ENCODE results near the gene TARBP1.
"Not testable (repeated sequence)": the region's sequence is repeated elsewhere in the genome, so short reads cannot be mapped to it uniquely, and the experiment has no call there.

The TARBP1 gene

GRCh38 chr1:234478481-234479309 is at the start of gene TARBP1:
Gene TARBP1 (minus strand): TSS chr1:234479179. CDS start chr1:234479103, 76 bp downstream.
- DNase-seq: peak; percentile 55 to 89

GRCh38 chr1:234528074-234528865 is 49.3 kb upstream of the TARBP1 start:
- no peak for DNase-seq

GRCh38 chr1:234527346-234527745 is 48.4 kb upstream of the TARBP1 start:
- DNase-seq: no peak

- no peak for DNase-seq
These were observed 47.9 kb upstream of the TARBP1 start for GRCh38 chr1:234526922-234527321.

- DNase-seq: no peak
These were observed 46.3 kb upstream of the TARBP1 start for GRCh38 chr1:234525099-234525799.

- no peak for DNase-seq
These were observed 42.9 kb upstream of the TARBP1 start for GRCh38 chr1:234521836-234522235.

- no peak for DNase-seq
These were observed 42.2 kb upstream of the TARBP1 start for GRCh38 chr1:234520908-234521817.

GRCh38 chr1:234519506-234519905 is 40.5 kb upstream of the TARBP1 start:
- DNase-seq: no peak

GRCh38 chr1:234518876-234519275 is 39.9 kb upstream of the TARBP1 start:
- DNase-seq: no peak

- not testable (repeated sequence) for DNase-seq
These were observed 39.1 kb upstream of the TARBP1 start for GRCh38 chr1:234518086-234518485.

GRCh38 chr1:234517110-234517802 is 38.3 kb upstream of the TARBP1 start:
- DNase-seq: no peak

GRCh38 chr1:234515821-234516241 is 36.9 kb upstream of the TARBP1 start:
- no peak for DNase-seq

- no peak for DNase-seq
These were observed 36.4 kb upstream of the TARBP1 start for GRCh38 chr1:234515411-234515810.

GRCh38 chr1:234512451-234512861 is 33.5 kb upstream of the TARBP1 start:
- DNase-seq: no peak

GRCh38 chr1:234509457-234510328 is 30.7 kb upstream of the TARBP1 start:
- DNase-seq: peak in 1 of 2 experiments; percentile 54

GRCh38 chr1:234507626-234508387 is 28.8 kb upstream of the TARBP1 start:
- no peak for DNase-seq

GRCh38 chr1:234507089-234507488 is 28.1 kb upstream of the TARBP1 start:
- no peak for DNase-seq

- DNase-seq: no peak
These were observed 26.8 kb upstream of the TARBP1 start for GRCh38 chr1:234505769-234506102.

- no peak for DNase-seq
These were observed 26.2 kb upstream of the TARBP1 start for GRCh38 chr1:234504969-234505768.
